Measurements from ENCODE around the gene DNASE1L2.

Gene DNASE1L2

DNA sequence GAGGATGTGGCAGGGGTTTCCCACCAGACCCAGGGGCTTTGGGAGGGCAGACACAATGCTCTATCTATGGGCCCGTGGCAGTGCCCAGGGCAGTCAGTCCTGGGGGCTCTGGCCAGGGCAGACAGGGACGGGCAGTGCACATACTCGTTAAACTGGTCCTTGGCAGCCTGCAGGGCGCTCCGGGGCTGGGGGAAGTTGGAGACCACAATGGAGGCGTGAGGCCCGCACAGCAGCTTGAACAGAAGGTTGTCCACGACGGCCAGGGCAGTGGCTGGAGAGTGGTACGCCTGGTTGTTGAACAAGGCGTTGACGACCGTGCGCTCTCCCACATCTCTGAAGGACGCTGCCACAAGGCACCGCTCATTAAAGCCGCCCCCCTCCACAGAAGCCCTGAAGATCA is 50.3 kb downstream of the DNASE1L2 start:
- H3K27ac ChIP-seq, result no peak overlapping the region
- TF ChIP-seq ZFX (IDR thresholded peaks at IDR 0.05), result no peak
- no peak for TF ChIP-seq CTCF (conservative IDR thresholded peaks at IDR 0.05)

DNA sequence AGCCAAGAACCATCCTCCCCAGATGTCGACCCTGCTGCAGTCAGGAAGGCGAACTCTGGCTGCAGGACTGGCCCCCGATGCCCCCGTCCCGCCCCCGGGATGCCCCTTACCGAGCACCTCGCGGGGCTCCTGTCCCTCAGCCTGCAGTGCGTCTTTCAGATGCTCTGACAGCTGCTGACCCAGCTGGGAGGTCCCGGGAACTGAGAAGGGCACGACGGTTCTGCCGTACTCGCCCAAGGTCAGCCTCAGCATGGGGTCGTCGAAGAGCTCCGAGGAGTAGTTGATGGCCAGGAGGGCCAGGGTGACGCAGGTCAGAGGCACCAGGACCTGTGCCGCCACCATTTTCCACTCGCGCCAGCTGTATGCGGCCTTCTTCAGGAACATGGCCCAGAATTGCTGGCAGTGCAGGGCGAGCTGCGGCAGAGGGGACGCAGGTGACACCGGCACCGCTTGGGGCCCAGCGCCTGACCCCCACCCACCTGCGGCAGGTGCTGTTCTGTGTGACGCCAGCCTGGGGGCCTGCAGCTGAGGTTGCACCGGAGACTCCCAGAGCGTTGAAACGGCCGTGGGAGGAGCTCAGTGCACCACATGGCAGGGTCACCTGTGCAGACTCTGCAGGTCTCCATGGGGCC is 51.8 kb downstream of the DNASE1L2 start:
- TF ChIP-seq CTCF (conservative IDR thresholded peaks at IDR 0.05), result no peak
- no peak for TF ChIP-seq ZFX (IDR thresholded peaks at IDR 0.05)
- no peak overlapping the region for H3K27ac ChIP-seq

All from C4-2B (cell line).